Fibroblast of pulmonary artery (primary cell): ENCODE results near the gene POLR1F.
"Not testable (repeated sequence)": the region's sequence is repeated elsewhere in the genome, so short reads cannot be mapped to it uniquely, and the experiment has no call there.

Experiments used
- DNase-seq: peaks from one replicate; pipeline ENCODE4 v3.0.0-alpha.2; 2010; ENCODE audit warnings: low read depth
- H3K4me3 ChIP-seq: replicated peaks from 2 replicates; pipeline ENCODE4 v1.5.1; 2011; ENCODE audit warnings: low read depth, mild to moderate bottlenecking, control low read depth, low read length, moderate library complexity
- TF ChIP-seq, protein P1 (sequence below): IDR thresholded peaks from 2 replicates; pipeline ENCODE4 v1.5.1; 2011; ENCODE audit warnings: mild to moderate bottlenecking, control low read depth, low read length, inconsistent platforms; ENCODE audit errors: missing control alignments

POLR1F gene

DNA sequence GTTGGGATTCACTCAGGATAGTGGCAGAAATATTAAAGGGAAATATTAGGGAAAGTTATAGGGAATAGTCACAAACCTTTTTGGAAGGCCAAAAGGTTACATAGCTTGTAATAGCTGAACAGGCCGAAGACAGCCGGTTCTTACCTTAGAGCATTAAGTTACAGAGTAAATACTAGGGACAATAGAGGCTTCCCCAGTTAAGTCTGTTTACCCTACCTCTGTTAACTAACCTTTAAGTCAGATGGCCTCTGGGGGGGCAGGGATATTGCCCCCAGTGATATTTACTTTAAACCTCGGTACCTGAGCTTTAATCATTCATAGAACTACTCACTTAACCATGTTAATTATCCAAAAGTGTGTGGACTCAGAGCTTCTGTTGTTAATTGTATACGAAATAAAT lies 7.4 kb downstream of the POLR1F start:
- no peak overlapping the region for H3K4me3 ChIP-seq
- DNase-seq, result no peak
- TF ChIP-seq, protein P1, sequence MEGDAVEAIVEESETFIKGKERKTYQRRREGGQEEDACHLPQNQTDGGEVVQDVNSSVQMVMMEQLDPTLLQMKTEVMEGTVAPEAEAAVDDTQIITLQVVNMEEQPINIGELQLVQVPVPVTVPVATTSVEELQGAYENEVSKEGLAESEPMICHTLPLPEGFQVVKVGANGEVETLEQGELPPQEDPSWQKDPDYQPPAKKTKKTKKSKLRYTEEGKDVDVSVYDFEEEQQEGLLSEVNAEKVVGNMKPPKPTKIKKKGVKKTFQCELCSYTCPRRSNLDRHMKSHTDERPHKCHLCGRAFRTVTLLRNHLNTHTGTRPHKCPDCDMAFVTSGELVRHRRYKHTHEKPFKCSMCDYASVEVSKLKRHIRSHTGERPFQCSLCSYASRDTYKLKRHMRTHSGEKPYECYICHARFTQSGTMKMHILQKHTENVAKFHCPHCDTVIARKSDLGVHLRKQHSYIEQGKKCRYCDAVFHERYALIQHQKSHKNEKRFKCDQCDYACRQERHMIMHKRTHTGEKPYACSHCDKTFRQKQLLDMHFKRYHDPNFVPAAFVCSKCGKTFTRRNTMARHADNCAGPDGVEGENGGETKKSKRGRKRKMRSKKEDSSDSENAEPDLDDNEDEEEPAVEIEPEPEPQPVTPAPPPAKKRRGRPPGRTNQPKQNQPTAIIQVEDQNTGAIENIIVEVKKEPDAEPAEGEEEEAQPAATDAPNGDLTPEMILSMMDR, result no peak

- no peak for DNase-seq
- TF ChIP-seq, protein P1, result no peak
- no peak overlapping the region for H3K4me3 ChIP-seq
Measured at GRCh38 chr7:19700936-19701335, 7.9 kb downstream of the POLR1F start.

GRCh38 chr7:19698331-19698730 lies 10.5 kb downstream of the POLR1F start:
- no peak overlapping the region for H3K4me3 ChIP-seq
- no peak for DNase-seq
- TF ChIP-seq, protein P1, result no peak

GRCh38 chr7:19696926-19697325 lies 11.9 kb downstream of the POLR1F start:
- no peak overlapping the region for H3K4me3 ChIP-seq
- DNase-seq, result no peak
- TF ChIP-seq, protein P1, result no peak

- no peak for DNase-seq
- H3K4me3 ChIP-seq, result no peak overlapping the region
- TF ChIP-seq, protein P1, result no peak
Measured at GRCh38 chr7:19692111-19692828, 16.6 kb downstream of the POLR1F start.

DNA sequence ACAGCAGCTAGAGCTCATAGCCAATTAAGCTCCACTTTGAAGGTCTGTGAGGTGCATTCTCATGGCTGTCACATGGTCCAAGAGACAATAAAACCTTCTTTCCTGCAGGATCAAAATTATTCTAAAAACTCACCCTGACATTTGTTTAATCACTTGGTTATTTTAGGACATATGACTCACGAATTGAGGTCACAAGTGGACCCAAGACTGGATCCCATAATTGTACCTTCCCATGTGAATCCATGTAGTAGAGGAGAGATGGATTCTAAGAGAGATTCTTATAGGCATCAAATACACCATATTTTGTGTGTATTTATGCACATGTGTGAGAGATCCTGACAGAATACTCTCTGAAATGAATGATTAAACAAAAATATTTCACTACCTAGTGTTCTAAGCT lies 18.1 kb downstream of the POLR1F start:
- DNase-seq, result no peak
- TF ChIP-seq, protein P1, result no peak
- no peak overlapping the region for H3K4me3 ChIP-seq

DNA sequence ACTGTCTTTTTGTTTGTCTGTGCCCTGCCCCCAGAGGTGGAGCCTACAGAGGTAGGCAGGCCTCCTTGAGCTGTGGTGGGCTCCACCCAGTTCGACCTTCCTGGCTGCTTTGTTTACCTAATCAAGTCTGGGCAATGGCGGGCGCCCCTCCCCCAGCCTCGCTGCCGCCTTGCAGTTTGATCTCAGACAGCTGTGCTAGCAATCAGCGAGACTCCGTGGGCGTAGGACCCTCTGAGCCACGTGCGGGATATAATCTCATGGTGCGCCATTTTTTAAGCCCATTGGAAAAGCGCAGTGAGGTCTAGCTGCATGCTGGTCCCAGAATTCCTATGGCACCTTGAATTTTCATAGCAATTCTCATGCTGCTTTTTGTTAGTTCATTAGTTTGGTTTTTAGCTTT lies 19.7 kb downstream of the POLR1F start:
- not testable (repeated sequence) for H3K4me3 ChIP-seq, DNase-seq
